ENCODE results near the gene AKR7A2. TPM values are rescaled to one million over a fixed set of nuclear protein-coding genes. Genes with fewer than 3 reads are reported as not detected.
A peak's percentile ranks its signal among the peaks of the same experiment; 100 is the strongest.

The AKR7A2 gene
- total and polyA plus RNA-seq, 2 experiments from 2014 or later, result 157 to 195 TPM

GRCh38 chr1:19325368-19325957 is 13.5 kb upstream of the AKR7A2 start:
- no peaks in the 10 kb centered on the region for H3K27me3 ChIP-seq
- H3K4me3 ChIP-seq, result no peak overlapping the region
- no peaks in the 10 kb centered on the region for H3K9me3 ChIP-seq (ENCODE audit: low read depth)
- H3K36me3 ChIP-seq, result peaks cover 5% of the 10 kb centered on the region
- TF ChIP-seq CTCF (IDR thresholded peaks at IDR 0.05; ENCODE audit: low read depth, low read length), result no peak
- H3K4me1 ChIP-seq (ENCODE audit: low read depth), result no peaks in the 10 kb centered on the region
- H3K27ac ChIP-seq, result no peak overlapping the region
- peak in 1 of 2 donors; percentile 22 for DNase-seq (ENCODE audit: low read depth in 1 of 2, low spot score in 1 of 2)

GRCh38 chr1:19324665-19324990 is 12.7 kb upstream of the AKR7A2 start:
- Histone ChIP-seq H3K27me3 (no peaks in the 10 kb centered on the region), H3K9me3 (ENCODE audit: low read depth) (no peaks in the 10 kb centered on the region), H3K4me3 (no peak overlapping the region), H3K36me3 (peaks cover 5% of the 10 kb centered on the region), H3K27ac (no peak overlapping the region), H3K4me1 (ENCODE audit: low read depth) (no peaks in the 10 kb centered on the region)
- no peak for DNase-seq (ENCODE audit: low read depth in 1 of 2, low spot score in 1 of 2)
- no peak for TF ChIP-seq CTCF (IDR thresholded peaks at IDR 0.05; ENCODE audit: low read depth, low read length)

GRCh38 chr1:19323987-19324664 is 12.2 kb upstream of the AKR7A2 start:
- Histone ChIP-seq H3K4me3 (no peak overlapping the region), H3K9me3 (ENCODE audit: low read depth) (no peaks in the 10 kb centered on the region), H3K27me3 (no peaks in the 10 kb centered on the region), H3K36me3 (peaks cover 5% of the 10 kb centered on the region), H3K27ac (no peak overlapping the region), H3K4me1 (ENCODE audit: low read depth) (no peaks in the 10 kb centered on the region)
- TF ChIP-seq CTCF (IDR thresholded peaks at IDR 0.05; ENCODE audit: low read depth, low read length), result no peak
- DNase-seq (ENCODE audit: low read depth in 1 of 2, low spot score in 1 of 2), result no peak

GRCh38 chr1:19322481-19322880 is 10.5 kb upstream of the AKR7A2 start:
- Histone ChIP-seq H3K27ac (no peak overlapping the region), H3K27me3 (no peaks in the 10 kb centered on the region), H3K36me3 (peaks cover 3% of the 10 kb centered on the region), H3K4me1 (ENCODE audit: low read depth) (no peaks in the 10 kb centered on the region), H3K9me3 (ENCODE audit: low read depth) (no peaks in the 10 kb centered on the region), H3K4me3 (no peak overlapping the region)
- DNase-seq (ENCODE audit: low read depth in 1 of 2, low spot score in 1 of 2), result no peak
- no peak for TF ChIP-seq CTCF (IDR thresholded peaks at IDR 0.05; ENCODE audit: low read depth, low read length)

- Histone ChIP-seq H3K4me1 (ENCODE audit: low read depth) (no peaks in the 10 kb centered on the region), H3K4me3 (no peak overlapping the region), H3K27me3 (no peaks in the 10 kb centered on the region), H3K9me3 (ENCODE audit: low read depth) (no peaks in the 10 kb centered on the region), H3K36me3 (peaks cover 3% of the 10 kb centered on the region), H3K27ac (no peak overlapping the region)
- DNase-seq (ENCODE audit: low read depth in 1 of 2, low spot score in 1 of 2), result no peak
- TF ChIP-seq CTCF (IDR thresholded peaks at IDR 0.05; ENCODE audit: low read depth, low read length), result no peak
Measured at GRCh38 chr1:19321071-19321470, 9.1 kb upstream of the AKR7A2 start.
